Stimulated activated CD8-positive, alpha-beta memory T cell treated with anti-CD3 and anti-CD28 coated beads, Interleukin-7, amount 100 ng/mL, for 24 hours (primary cell): ENCODE results near the gene RAI14.

Source experiments
- DNase-seq: peaks from one replicate; pipeline ENCODE4 v3.0.0-alpha.2; 2020; ENCODE audit warnings: low read depth

RAI14 gene

DNA sequence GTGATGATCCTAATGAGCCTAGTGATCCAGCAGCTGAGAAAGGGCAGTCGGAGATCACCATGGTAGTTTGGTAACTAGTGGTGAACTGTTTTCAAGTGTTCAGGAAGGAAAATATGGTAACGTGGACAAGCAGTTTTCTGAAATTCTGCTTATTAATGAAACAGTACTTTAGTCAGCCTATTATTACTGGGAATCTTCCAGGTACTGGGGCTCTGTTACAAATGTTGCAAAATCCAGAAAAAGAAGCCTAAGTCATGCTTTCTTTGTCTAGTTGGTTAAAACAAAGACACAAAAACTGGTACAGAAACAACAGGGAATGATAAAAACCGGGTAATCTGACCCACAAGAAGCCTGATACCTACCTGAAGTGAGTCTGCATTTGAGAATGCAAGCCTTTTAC lies 201.0 kb downstream of the RAI14 start:
- DNase-seq, result no peak

DNA sequence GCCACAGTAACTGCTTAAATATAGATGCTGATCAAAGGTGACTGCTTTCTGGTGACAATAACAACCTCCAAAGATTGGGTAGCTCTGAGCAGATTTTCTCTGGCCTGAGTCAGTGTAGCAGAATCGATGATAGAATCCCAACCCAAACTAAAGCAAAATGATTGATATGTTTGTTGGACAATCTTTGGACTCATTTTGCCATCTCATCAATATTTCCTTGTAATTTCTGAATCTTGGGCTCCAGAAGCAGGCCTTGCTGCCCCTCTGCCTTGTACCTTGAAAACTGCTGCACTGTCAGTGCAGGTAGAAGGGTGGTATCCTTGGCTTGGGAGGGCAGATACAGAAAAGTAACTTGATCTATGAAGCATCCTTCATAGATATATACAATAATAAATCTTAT lies 201.8 kb downstream of the RAI14 start:
- DNase-seq, result no peak

DNA sequence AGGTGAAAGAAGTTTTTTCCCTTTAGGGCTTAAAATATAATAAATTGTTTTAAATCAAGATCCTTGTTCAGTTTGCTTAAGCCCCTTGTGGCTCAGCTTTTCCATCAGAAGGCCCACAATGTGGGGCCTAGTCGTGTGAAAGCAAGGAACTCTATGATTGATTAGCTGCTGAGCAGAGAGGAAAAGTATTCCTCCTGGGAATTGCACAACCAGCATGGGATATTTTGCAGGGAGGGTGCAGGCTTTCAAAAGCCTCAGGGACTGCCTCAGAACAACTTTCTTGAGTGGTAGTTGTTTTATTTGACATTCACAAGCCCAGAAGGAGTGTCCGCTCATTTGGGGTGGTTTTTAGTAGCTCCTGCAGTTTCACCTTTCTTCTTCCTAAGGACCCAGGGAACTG lies 202.7 kb downstream of the RAI14 start:
- DNase-seq, result no peak

GRCh38 chr5:34859253-34859652 lies 203.1 kb downstream of the RAI14 start:
- DNase-seq, result no peak

DNA sequence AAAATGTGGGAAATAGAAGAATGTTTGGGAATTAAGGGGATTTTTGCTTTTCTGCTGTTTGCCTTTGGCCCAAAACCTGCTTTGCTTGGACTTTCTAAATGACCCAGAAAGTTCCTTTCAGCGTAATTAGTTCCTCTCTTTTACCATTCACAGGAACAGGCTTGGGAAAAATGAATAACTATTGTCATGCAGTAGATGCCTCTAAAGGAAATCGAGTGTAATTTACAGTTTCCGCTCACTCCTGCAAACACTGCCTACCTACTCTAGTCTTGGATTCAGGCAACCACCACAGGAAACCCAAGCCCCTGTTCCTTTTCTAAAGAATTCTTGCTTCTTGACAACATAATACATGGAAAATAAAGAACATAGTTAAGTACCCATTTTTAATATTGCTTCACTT lies 207.8 kb downstream of the RAI14 start:
- DNase-seq, result no peak

- DNase-seq, result no peak
These were observed 209.0 kb downstream of the RAI14 start for GRCh38 chr5:34865091-34865490.

DNA sequence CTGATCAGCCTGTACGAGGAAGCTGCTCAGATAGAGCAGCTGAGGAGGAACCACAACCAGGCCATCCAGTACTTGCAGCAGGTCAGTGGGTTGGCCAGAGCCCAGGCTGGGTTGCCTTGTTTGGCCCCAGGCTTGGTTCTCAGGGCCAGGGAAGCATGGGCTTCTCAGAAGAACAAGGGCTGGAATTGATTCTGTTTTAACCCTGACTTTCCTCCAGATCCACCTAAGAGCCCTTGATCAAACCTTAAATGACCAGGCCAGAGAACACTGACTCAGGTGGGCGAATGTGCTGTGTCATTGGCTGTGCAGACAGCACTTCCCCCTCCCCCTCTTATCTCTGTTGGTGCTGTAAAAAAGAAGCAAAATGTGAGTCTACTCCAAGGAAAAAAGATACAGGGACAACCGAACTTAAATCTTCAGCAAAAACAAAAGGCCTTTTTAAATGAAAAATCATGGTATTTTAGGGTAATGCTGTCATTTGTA lies 210.9 kb downstream of the RAI14 start:
- DNase-seq, result no peak

GRCh38 chr5:34867660-34868059 lies 211.5 kb downstream of the RAI14 start:
- no peak for DNase-seq

DNA sequence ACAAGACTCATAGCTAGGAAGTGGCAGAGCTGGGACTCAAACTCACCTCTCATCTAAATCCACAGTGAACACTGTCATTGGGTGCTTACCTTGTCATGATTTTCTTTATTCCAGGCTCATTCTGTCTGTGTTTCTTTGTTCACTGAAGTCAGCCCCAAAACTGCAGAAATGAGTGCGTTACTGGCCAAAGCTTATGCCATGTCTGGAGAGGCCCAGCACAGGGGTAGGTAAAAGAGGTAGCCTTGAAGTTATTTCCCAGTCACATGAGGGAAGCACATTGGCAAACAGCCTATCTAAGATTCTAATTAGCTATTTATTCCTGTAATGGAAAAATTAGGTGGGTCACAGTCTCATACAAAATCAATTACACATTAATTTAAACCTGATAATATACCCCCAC lies 212.7 kb downstream of the RAI14 start:
- DNase-seq, result no peak

- no peak for DNase-seq
These were observed 213.1 kb downstream of the RAI14 start for GRCh38 chr5:34869256-34869655.

DNA sequence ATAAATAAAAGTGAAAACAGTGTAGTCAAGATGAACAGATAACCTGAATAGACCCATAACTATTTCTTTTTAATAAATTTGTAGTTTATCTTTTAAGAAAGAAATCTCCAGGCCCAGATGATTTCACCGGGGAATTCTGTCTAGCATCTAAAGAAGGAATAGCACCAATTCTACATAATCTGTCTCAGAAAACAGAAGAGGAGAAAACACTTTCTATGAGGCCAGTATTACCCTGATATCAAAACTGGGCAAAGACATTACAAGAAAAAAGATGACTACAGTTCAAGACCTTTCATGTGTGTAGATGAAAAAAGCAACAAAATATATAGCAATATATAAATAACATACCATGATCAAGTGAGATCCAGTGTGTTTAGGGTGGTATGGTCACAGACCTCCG lies 214.3 kb downstream of the RAI14 start:
- DNase-seq, result no peak

DNA sequence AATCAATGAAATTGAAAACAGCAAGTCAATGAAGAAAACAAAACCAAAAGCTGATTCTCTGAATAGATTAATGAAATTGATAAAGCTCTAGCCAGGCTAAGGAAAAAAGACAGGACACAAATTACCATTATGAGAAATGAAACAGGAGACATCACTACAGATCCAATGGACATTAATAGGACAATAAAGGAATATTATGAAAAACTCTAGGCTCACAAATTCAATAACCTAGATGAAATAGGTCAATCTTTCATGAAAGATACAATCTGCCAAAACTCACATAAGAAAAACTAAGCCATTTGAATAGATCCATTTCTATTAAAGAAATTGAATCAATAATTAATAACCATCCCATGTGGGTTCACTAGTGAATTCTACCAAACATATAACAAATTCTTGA lies 220.1 kb downstream of the RAI14 start:
- no peak for DNase-seq

DNA sequence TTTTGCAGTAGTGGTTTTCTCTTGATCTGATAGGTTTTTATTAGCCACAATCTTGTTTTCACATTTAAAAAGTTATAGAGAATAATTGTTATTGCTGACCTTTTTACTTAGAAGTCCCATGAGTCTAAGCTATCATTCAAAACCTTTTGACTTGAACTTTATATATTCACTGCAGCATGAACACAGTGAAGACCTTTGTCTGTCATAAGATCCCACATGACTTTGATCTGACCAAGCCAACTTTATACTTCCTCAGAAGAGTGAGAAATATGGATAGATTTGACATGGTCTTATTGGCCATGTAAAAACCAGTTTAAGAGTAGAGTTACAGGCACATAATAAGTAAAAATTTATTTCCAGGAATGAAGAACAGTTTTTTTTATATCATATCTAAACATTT lies 225.1 kb downstream of the RAI14 start:
- DNase-seq, result no peak
